Left lung (tissue), 10 donors: ENCODE data around the gene ARSI. TPM values are rescaled to one million over a fixed set of nuclear protein-coding genes. Genes with fewer than 3 reads are reported as not detected.

Experiments used
- ATAC-seq: fragments of 200-7000 bp; cut with Tn5 transposase; one replicate; pipeline ENCODE4 v1.9.1; 2020; ENCODE audit warnings: moderate library complexity
- DNase-seq, 4 donors: peaks; one replicate each; pipeline ENCODE4 v3.0.0-alpha.2; 2013 to 2020
- H3K27ac ChIP-seq, 2 donors: fragments of 200-600 bp; sonication (generic) in 1 of 2; one replicate each; pipeline versions ENCODE4 v1.5.0 to v1.8.0; 2020 to 2021
- H3K27me3 ChIP-seq, 2 donors: fragments of 200-600 bp; sonication (generic) in 1 of 2; one replicate each; pipeline versions ENCODE4 v1.5.0 to v1.8.0; 2020 to 2021
- H3K36me3 ChIP-seq, 2 donors: fragments of 200-600 bp; sonication (generic) in 1 of 2; one replicate each; pipeline versions ENCODE4 v1.5.0 to v1.8.0; 2020 to 2021
- H3K4me1 ChIP-seq, 2 donors: fragments of 200-600 bp; one replicate each; pipeline ENCODE4 v1.8.0; 2021
- H3K4me3 ChIP-seq, 2 donors: fragments of 200-600 bp; sonication (generic) in 1 of 2; one replicate each; pipeline versions ENCODE4 v1.5.0 to v1.8.0; 2020 to 2021; ENCODE audit warnings: mild to moderate bottlenecking in 1 of 2
- H3K9me3 ChIP-seq, 2 donors: fragments of 200-600 bp; sonication (generic) in 1 of 2; one replicate each; pipeline versions ENCODE4 v1.5.0 to v1.8.0; 2020 to 2021
- CTCF ChIP-seq, 2 donors: fragments of 200-600 bp; sonication (generic) in 1 of 2; IDR thresholded peaks; one replicate each; pipeline versions ENCODE4 v1.5.0 to v1.8.0; 2021; ENCODE audit warnings: antibody characterized with exemption in 2 of 2
- intact Hi-C, 2 donors: fragments of 100-400 bp; cut with DNase I; formaldehyde crosslinking; loops; one replicate each; pipeline versions ENCODE4 v1.11.2 to v1.14.2; 2022
- polyA plus RNA-seq, 6 donors: library from polyadenylated mRNA; unstranded; fragments of 120-200 nt; gene quantifications; one replicate each; pipeline ENCODE4 v1.2.1, GENCODE V29; 2013; ENCODE audit not compliant: insufficient read length in 6 of 6
- total RNA-seq, 2 donors: library from RNA; stranded (reverse); fragmentation: NEBNext Ultra II Directional; extraction: Animal tissue kit (Norgen Biotek cat#: 25700); gene quantifications; one replicate each; pipeline ENCODE4 v1.2.1, GENCODE V29; 2021
- donor health status: DM: no; HTN: yes; CAD: no.
- donor health status: DM: no; HTN: no; CAD: no.

ARSI gene
- total and polyA plus RNA-seq, 8 donors: 6.6 to 31.8 (median 21.5) TPM

GRCh38 chr5:150286820-150287219 lies 15.9 kb downstream of the ARSI start:
- Histone ChIP-seq H3K9me3 (no peaks in the 10 kb centered on the region), H3K27me3 (peaks cover 0 to 23% of the 10 kb centered on the region in 2 donors), H3K27ac (no peak overlapping the region), H3K4me1 (no peaks in the 10 kb centered on the region), H3K36me3 (no peaks in the 10 kb centered on the region), H3K4me3 (no peak overlapping the region)
- ATAC-seq: no peak
- intact Hi-C loops: no loop called here
- no peak for TF ChIP-seq CTCF (IDR thresholded peaks at IDR 0.05)
- DNase-seq: no peak

GRCh38 chr5:150285114-150285513 lies 17.6 kb downstream of the ARSI start:
- no peak for ATAC-seq
- Histone ChIP-seq H3K27ac (no peak overlapping the region), H3K27me3 (peaks cover 0 to 17% of the 10 kb centered on the region in 2 donors), H3K9me3 (no peaks in the 10 kb centered on the region), H3K36me3 (no peaks in the 10 kb centered on the region), H3K4me3 (no peak overlapping the region), H3K4me1 (no peaks in the 10 kb centered on the region)
- DNase-seq: no peak
- intact Hi-C loops: no loop called here
- TF ChIP-seq CTCF (IDR thresholded peaks at IDR 0.05): no peak

DNA sequence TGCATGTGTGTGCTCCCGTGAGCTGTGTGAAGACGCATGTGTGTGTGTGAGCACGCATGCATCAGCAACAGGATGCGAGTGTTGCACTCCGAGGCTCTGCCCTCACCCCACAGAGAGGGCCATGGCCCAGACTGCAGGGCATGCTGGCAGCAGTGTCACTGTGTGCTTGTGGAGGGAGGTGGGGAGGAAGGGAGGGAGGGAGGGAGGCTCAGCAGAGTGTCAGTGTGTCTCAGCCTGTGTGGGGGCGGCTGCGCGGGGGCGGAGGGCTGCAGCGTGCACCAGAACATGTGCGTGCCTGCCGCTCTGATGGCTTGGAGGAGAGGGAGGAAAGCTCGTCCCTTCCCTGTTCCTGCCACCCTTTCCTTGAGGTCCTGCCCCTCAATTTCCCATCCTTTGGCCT lies 18.4 kb downstream of the ARSI start:
- Histone ChIP-seq H3K4me3 (no peak overlapping the region), H3K9me3 (no peaks in the 10 kb centered on the region), H3K36me3 (no peaks in the 10 kb centered on the region), H3K27ac (no peak overlapping the region), H3K4me1 (no peaks in the 10 kb centered on the region), H3K27me3 (peaks cover 0 to 16% of the 10 kb centered on the region in 2 donors)
- intact Hi-C loops: no loop called here
- TF ChIP-seq CTCF (IDR thresholded peaks at IDR 0.05): no peak
- DNase-seq (no peak), ATAC-seq (no peak)

- intact Hi-C loops: no loop called here
- no peak overlapping the region for H3K4me3 ChIP-seq
- H3K27ac ChIP-seq: no peak overlapping the region
- DNase-seq: no peak
- no peak for TF ChIP-seq CTCF (IDR thresholded peaks at IDR 0.05)
- no peak for ATAC-seq
- no peaks in the 10 kb centered on the region for H3K36me3 ChIP-seq
- peaks cover 0 to 16% of the 10 kb centered on the region in 2 donors for H3K27me3 ChIP-seq
- H3K4me1 ChIP-seq: no peaks in the 10 kb centered on the region
- no peaks in the 10 kb centered on the region for H3K9me3 ChIP-seq
Measured at GRCh38 chr5:150283904-150284303, 18.8 kb downstream of the ARSI start.

- H3K4me3 ChIP-seq: no peak overlapping the region
- ATAC-seq: no peak
- intact Hi-C loops: no loop called here
- H3K9me3 ChIP-seq: no peaks in the 10 kb centered on the region
- TF ChIP-seq CTCF (IDR thresholded peaks at IDR 0.05): no peak
- no peak for DNase-seq
- H3K27ac ChIP-seq: no peak overlapping the region
- no peaks in the 10 kb centered on the region for H3K36me3 ChIP-seq
- no peaks in the 10 kb centered on the region for H3K4me1 ChIP-seq
- H3K27me3 ChIP-seq: peaks cover 0 to 13% of the 10 kb centered on the region in 2 donors
Measured at GRCh38 chr5:150281987-150282386, 20.7 kb downstream of the ARSI start.
